ENCODE measurements around the gene EPC2.

The EPC2 gene

DNA sequence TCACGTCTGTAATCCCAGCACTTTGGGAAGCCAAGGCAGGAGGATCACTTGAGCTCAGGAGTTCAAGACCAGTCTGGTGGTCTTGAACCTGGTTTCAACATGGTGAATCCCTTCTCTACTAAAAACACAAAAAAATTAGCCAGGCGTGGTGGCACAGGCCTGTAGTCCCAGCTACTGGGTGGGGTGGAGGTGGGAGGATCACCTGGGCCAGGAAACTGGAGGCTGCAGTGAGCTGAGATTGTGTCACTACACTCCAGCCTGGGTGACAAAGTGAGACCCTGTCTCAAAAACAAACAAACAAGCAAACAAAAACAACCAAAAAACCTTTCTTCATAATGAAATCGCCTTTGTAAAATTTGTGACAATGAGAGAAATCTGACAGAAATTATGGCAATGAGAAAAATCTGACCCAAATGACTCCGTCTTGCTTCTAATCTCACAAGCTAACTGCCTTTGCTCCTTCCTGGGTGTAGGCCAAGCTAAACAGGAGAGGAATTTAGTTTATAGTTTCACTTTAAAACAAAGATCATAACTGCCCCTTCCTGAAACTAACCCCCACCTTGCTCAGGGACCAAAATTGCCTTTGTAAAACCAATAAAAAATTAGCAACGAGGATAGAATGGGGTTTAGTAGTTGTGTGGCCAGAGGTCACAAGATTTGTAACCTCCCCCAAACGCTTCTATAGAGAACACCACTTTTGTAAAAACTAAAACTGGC, 169.8 kb downstream of the EPC2 start:
- peak; percentile 15 for DNase-seq (ENCODE audit: low read depth)

GRCh38 chr2:148814860-148815419, 170.4 kb downstream of the EPC2 start:
- peak; percentile 33 for DNase-seq (ENCODE audit: low read depth)

DNA sequence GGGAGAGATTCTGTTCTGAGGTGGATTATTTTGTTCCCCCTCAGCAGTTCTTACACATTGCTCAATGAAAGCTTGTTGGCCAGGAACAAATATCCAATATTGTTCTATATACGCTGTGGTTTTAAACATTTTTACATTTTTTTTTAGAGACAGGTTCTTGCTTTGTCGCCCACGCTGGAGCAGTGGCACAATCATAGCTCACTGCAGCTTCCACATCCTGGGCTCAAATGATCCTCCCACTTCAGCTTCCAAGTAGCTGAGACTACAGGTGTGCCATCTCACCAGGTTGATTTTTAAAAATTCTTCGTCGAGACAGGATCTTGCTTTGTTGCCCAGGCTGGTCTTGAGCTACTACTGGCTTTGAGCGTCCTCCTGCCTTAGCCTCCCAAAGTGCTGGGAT, 171.6 kb downstream of the EPC2 start:
- no peak for DNase-seq (ENCODE audit: low read depth)

- DNase-seq (ENCODE audit: low read depth) = no peak
These were observed 172.7 kb downstream of the EPC2 start for GRCh38 chr2:148817210-148817708.

- DNase-seq (ENCODE audit: low read depth) = no peak
These were observed 174.6 kb downstream of the EPC2 start for GRCh38 chr2:148819019-148819585.

DNA sequence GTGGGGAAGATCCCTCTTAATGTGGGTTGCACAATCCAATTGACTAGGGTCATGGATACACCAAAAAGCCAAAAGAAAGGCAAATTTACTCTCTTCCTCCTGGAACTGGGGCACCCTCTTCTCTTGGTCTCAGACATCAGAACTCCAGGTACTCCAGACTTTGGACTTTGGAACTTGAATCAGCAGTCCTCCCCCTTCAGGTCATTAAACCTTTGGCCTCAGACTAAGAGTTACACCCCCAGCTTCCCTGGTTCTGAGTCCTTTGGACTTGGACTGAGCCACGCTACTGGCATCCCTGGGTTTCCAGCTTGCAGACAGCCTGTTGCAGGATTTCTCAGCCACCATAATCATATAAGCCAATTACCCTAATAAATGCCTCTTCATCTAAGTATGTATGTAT, 179.6 kb downstream of the EPC2 start:
- no peak for DNase-seq (ENCODE audit: low read depth)

- no peak for DNase-seq (ENCODE audit: low read depth)
These were observed 182.2 kb downstream of the EPC2 start for GRCh38 chr2:148826791-148827190.

GRCh38 chr2:148828941-148829340, 184.4 kb downstream of the EPC2 start:
- no peak for DNase-seq (ENCODE audit: low read depth)

- DNase-seq (ENCODE audit: low read depth) = no peak
These were observed 185.1 kb downstream of the EPC2 start for GRCh38 chr2:148829618-148830017.

DNA sequence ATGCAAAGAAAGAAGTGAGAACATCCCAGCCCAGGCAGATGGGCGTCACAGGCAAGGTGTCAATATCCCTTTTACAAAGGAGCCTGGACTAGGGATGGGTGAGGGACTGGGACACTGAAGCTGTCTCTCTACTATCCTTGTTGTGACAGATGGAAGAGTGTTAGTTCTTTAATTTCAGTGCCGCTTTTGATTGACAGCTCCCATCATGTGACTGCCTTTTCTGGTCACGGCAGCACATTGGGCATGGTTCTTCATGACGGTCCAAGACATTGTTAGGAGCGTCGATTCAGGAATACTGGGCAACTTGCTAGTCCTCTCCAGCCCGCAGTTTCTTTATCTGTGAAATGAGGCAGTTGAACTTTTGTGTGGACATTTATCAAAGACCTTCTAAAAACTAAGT, 188.1 kb downstream of the EPC2 start:
- no peak for DNase-seq (ENCODE audit: low read depth)
